ENCODE data around the gene MADD.

Gene MADD

DNA sequence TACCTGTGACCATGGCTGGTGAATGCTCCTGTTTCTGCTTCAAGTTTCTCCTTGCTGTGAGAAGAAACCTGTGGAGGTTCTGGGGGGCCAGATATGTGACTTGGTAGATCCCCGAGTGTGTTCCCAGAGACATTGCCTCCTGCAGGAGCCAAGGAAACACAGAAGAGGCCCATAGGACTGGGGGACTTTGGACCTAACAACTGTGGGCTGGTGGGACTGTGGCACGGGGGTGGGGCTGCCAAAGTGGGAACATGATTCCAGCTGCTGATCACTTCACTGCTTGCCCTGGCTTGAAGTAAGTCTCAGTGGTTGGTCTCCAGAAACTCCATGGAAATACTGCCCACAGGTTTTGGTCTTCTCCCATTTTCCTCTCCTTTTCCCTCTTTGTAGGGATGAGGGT, 16.3 kb upstream of the MADD start:
- no peak for DNase-seq

DNA sequence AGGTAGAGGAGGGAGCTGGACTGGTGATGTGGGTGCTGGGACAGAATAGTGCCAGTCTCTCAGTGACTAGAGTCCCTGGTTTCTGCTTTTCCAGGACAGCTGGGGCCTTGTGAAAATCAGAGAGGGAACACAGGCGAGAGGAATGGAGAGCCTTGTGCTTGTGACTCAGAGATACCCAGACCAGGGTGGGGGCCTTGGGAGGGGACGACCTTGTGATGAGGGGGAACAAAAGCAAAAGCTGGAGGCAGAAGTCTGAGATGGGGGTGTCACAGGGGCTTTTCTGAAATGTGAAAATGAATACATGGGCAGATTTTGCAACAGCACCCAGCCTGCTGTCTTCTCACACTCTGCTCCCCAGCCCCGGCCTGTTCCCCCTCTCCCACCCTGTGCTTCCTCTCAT, 15.5 kb upstream of the MADD start:
- no peak for DNase-seq

DNA sequence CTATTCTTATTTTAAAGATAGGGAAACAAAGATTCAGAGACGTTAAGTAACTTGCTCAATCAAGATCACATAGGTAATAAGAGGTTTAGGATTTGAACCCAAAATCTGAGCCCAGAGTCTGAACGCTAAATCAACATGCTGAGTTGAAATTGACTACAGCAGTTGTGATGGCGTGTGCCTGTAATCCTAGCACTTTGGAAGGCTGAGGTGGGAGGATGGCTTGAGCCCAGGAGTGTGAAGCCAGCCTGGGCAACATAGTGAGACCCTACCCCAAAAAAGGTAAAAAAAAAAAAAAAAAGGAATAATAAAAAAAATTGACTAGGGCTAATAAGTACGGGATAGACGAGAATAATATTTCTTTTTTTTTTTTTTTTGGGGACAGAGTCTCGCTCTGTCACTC, 13.6 kb upstream of the MADD start:
- no peak for DNase-seq

DNA sequence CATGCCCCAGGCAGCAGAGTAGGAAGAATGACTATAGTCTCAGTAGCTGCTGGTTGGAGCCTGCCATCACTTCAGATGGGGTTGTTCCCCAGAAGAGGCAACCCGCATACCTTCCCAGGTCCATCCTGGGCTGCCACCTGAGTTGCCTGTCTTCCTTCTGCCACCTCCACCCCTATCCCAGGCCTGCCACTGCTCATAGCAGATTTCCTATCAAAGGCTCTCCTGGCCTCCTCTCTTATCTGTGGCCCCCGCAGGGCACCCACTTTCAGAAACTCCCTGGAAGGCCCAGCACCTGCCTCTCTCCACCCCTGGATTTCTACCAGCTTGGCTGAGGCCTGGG, 12.8 kb upstream of the MADD start:
- DNase-seq: no peak

DNA sequence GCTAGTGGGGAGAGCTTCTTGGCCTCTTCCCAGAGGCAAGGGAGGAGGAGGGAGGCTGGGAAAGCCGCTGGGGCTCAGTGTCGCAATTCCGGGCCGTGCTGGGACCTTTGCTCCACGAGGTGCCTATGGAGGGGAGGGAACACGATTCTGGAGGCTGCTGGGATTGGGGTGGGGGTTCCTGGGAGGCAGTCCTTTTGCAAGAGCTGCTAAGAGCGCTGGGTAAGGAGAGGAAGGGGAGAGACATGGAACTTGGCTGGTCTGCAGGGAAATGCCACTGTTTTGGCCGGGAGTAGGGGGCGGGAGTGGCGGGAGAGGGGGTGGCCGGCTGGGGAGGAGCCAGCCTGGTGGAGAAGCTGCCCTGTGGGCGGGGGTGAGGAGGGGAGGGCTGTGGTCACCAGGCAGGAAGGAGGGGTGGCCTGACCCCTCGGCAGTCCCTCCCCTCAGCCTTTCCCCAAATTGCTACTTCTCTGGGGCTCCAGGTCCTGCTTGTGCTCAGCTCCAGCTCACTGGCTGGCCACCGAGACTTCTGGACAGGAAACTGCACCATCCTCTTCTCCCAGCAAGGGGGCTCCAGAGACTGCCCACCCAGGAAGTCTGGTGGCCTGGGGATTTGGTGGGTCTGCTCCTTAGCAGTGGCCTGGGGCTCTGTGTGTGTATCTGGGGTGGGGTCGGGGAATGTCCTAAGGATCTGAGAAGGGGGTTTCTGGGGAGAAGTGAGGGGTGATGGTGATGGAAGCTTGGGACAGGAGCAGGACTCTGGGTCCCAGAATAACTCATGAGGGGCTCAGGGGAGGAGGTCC, 12.2 kb upstream of the MADD start, which contains the start of gene NR1H3:
TSS of gene NR1H3 (plus strand) at position 480 of the 800 bp plus-strand sequence. CDS start 1,221 bp downstream, outside the sequence.
- no peak for DNase-seq

DNA sequence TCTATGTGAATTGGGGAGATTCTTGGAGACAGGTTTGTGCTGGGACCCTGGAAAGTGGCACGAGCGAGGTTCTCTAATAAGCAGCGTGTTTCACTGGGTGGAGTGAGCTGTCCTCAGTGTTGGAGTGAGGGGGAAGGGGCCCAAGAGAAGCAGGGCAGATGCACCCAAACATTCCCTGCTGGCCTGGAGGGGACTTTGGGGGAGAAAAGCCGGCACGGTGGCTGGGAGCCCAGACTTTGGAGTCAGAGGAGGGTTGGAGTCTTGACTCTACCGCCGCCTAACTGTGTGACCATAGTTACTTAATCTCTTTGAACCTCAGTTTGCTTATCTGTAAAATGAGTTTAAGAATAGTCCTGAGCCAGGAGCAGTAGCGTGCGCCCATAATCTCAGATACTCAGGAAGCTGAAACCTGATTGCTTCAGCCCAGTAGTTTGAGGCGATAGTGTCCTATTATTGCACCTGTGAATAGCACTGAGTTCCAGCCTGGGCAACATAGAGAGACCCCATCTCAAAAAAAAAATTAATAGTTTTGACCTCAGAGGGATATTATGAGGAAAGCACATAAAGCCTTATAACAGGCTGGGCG, 11.5 kb upstream of the MADD start:
- DNase-seq: no peak

DNA sequence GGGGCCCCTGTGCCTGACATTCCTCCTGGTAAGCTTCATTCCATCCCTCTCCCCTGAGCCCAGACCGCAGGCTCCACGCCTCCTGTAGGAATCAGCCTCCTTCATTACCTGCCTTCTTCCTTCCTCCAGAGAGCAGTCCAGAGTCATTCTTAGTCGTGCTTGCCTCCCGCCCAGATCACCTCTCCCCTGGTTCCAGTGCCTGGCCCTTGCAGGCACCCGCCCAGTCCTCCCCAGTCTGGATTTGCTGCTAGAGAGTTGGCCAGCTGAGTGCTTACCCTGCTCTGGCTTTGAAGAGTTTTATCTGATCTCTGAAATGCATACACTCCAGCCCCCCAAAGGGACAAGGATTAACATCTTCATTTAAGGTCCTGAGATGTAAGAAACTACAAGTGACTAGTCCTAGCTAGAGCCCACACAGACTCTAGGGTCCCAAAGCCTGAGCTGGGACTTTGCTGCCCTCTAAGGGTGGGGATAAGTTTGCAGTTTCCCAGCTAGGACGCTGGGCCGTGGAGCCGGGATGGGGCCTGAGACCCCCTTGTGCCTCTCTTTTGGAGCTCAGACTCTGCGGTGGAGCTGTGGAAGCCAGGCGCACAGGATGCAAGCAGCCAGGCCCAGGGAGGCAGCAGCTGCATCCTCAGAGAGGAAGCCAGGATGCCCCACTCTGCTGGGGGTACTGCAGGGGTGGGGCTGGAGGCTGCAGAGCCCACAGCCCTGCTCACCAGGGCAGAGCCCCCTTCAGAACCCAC, 10.5 kb upstream of the MADD start:
- DNase-seq: no peak

DNA sequence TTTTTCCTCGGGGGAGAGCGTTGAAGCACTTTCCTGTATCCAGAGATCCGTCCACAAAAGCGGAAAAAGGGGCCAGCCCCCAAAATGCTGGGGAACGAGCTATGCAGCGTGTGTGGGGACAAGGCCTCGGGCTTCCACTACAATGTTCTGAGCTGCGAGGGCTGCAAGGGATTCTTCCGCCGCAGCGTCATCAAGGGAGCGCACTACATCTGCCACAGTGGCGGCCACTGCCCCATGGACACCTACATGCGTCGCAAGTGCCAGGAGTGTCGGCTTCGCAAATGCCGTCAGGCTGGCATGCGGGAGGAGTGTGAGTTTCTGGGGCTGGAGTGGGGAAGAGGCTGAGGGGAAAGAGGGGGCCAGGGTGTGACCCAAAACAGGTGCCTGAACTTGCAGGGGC, 9.6 kb upstream of the MADD start:
- no peak for DNase-seq

DNA sequence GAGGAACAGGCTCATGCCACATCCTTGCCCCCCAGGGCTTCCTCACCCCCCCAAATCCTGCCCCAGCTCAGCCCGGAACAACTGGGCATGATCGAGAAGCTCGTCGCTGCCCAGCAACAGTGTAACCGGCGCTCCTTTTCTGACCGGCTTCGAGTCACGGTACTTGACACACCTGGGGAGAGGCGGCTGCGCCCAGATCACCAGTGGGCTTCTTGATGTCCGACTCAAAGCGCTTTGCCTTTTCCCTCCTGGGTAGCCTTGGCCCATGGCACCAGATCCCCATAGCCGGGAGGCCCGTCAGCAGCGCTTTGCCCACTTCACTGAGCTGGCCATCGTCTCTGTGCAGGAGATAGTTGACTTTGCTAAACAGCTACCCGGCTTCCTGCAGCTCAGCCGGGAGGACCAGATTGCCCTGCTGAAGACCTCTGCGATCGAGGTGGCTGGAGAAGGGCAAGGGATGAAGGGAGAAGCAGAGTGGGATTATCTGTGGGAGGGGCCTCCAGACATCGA, 8.6 kb upstream of the MADD start:
- DNase-seq: no peak

DNA sequence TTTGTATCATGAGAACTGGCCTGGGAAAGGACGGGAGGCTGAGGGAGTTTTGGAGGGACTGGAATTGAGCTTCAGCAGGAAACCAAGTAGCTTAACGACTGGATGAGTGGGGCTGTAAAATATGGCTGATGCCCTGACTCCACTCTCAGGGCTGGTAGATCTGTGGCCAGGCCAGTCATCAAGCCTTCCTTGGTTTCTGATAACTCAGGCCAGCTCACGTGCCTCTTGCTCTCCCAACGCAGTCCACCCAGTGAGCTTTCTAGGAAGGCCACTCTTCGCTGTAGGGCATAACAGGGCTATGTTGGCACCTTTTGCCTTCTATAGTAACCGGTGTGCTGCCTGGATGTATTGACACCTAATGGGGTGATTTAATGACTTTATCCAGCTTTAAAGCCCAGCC, 5.8 kb upstream of the MADD start:
- no peak for DNase-seq

DNA sequence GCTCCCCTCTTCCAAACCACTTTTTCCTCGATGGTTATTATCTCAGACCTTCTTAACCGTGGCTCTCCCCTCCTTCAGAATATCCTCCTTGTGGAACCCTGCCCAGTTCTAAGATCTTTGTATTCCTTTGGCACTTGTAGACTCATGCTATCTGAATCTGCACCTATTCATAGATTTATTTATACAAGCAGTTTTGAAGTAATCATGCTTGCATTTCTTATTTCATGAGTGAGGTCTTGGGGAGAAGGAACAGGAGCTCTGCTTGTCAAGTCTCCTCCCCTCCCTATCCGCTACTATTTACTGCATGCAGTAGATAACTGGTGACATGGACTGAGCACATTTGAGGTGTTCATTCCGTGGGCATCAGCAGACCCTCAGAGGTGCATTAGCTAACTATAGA, 5.4 kb upstream of the MADD start:
- no peak for DNase-seq

DNA sequence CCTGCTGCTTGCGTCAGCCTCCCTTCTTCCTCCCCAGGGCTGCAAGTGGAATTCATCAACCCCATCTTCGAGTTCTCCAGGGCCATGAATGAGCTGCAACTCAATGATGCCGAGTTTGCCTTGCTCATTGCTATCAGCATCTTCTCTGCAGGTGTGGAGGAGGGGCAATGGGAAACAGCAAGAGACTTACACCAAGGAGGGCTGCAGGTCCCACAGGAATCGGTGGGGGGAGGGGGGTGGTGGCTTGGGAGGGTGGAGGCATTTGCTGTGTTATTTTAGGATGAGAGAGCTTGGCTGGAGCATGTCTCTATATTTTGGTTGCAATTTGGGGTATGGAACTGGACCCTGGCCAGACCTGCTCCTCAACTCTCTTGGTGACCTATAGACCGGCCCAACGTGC, 2.1 kb upstream of the MADD start:
- no peak for DNase-seq

DNA sequence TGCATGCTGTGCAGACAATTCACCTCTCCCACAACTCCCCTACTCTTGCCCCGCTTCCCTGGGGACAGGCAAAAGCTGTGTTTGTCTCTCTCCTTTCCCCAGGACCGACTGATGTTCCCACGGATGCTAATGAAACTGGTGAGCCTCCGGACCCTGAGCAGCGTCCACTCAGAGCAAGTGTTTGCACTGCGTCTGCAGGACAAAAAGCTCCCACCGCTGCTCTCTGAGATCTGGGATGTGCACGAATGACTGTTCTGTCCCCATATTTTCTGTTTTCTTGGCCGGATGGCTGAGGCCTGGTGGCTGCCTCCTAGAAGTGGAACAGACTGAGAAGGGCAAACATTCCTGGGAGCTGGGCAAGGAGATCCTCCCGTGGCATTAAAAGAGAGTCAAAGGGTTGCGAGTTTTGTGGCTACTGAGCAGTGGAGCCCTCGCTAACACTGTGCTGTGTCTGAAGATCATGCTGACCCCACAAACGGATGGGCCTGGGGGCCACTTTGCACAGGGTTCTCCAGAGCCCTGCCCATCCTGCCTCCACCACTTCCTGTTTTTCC, 1.4 kb upstream of the MADD start:
- DNase-seq: no peak

DNA sequence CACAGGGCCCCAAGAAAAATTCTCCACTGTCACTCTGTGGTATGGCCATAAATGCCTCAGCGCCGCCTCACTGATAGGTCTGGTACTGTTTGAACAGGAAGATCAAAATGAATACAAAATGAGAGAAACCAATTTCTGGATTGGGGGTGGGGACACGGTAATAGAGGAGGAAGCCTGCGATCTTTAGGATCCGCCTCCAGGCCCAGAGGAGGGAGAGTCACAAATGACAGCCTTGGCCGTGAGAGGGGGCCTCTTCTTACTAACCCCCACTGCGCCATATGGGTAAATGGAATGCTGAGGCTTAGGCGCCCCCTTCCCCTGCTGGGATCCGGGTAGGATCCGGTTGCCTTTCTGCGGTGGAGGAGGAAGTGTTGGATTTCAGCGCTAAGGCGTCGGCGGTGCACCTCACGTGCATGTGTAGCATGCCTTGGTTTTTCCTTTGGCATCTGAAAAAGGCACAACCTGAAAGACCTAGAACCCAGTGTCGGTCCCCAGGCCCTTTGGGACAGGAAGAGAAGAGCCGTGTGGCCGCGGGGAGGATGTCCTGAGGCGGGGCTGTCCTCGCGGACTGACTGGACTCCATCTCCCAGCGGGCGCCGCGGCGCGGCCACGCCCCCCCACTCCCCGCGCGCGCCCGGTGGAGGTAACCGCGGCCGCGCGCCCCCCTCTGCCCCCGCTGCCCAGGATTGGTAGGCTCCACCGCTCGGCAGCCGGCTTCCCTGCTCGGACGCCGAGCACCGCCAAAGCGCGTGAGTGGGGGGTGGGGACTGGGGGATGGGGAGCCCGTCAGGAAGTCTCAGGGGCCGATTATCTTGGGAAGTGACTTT, 718 bp upstream of the MADD start:
- peak; percentile 68 to 89 (median 77) for DNase-seq

DNA sequence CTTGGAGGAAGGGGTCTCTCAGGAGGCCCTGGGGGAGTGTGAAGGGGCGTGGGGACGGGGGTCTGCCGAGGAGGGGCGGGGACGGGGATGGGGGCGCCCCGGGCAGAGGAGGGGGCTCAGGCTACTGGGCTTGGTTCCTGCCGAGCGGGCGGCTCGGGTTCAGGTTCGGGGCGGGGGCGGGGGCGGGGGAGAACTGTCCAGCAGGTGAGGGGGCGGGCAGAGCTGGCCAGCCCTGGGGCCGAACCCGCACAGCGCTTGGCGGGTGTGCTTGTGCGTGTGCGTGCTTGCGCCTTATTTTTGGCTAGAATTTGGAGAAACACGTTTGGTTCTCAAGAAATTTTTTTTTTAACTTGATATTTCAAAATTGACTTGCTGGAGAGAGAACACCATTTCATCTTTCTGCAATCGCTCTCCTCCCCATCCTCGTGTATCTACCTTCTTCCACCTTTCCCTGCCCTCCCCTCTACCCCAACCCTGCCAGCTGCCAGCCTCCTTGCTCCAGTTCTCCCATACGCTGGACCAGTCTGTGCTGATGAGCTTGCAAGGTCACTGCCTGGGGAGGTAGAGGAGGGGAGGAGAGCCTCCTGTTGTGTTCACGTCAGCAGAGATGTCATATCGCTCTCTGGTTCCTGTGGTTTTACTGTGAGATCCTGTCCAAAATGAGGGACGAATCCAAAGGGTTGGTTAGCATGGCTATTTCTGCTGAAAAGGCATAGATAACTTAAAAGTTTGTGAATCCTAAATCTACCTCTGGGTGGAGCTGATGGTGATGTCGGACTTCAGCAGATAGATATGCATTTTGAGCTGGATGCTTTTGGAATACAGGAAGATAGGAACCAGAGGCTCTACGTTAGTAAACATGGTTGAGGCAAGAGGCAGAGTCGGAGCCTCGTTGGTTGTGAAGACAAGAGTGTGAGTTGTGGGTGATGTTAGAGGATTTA, 668 bp downstream of the MADD start:
- DNase-seq: peak in 2 of 5 donors; percentile 32 to 67

DNA sequence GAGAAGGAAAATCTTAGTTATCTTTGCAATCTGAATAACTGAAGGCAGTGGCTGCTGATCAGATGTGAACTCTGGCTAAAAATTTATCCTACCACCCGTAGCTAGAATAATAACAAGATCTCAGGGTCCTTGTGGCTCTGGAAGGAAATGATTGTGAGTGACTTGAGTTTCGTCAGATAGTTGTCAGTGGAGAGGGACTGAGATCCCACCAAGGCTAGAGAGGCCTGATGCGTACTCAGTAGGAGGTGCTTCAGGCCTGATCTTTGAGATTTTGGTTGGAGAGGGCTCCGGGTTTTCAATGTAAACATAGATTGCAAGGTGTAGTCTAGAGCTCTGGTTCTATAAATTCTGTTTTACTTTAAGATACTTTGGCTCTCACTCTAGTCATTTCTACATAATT, 1.4 kb downstream of the MADD start:
- no peak for DNase-seq

DNA sequence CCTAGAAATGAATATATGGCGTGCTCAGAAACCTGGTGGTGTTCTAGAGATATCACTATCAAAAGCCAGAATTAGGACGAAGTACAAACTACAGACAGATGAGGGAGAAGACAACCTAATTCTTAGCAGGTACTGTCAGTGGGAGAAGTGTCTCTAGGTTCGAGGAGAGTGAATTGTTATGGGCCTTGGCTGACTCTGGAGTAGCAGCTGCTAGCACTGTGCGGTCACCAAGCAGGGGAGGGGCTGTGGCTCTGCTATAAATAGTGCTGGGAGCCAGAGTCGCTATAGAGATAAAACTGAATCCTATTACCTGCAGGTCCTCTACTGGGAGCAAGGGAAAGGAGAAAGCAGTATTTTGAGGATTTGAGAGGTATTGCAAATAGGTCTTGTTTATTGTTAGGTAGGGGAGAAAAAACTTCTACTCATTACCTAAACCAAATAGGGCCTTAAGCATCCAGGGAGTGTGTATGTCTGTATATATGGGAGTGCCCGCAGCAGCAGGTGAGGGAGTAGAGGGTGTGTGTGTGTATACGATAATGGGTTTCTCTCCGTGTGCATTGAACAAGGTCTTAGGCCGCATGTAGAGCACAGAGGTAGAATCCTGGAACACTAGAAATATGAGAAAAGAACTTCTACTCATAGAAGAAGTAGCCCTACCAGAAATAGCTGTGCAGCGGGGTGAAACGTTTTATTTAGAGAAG, 2.2 kb downstream of the MADD start:
- no peak for DNase-seq

DNA sequence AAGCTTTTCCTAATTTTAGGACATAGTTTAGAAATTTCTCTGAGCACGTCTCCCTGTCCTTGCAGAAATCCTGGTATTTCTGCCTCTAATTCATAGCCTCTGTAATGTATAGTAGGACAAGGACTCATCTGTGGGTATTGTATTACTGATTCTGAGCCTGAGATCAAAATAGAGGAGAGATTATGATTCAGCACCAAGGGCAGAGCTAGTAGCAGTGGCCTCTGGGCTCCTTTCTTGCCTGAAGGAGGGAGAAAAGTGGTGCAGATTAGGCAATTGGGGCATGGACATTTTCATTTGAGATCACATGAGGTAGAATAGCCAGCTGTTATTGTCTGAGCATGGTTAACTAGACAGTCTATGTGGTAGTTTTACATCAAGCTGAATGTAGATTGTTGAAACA, 2.8 kb downstream of the MADD start:
- DNase-seq: no peak

DNA sequence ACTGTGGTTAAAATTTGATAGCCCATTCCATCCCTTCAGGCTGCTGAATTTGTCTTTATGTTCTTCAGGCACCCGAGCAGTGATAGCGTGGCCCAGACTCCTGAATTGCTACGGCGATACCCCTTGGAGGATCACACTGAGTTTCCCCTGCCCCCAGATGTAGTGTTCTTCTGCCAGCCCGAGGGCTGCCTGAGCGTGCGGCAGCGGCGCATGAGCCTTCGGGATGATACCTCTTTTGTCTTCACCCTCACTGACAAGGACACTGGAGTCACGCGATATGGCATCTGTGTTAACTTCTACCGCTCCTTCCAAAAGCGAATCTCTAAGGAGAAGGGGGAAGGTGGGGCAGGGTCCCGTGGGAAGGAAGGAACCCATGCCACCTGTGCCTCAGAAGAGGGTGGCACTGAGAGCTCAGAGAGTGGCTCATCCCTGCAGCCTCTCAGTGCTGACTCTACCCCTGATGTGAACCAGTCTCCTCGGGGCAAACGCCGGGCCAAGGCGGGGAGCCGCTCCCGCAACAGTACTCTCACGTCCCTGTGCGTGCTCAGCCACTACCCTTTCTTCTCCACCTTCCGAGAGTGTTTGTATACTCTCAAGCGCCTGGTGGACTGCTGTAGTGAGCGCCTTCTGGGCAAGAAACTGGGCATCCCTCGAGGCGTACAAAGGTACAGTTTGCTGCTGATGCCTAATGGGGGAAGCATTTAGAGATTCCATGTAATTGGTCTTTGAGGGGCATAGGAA, 4.7 kb downstream of the MADD start:
- no peak for DNase-seq

DNA sequence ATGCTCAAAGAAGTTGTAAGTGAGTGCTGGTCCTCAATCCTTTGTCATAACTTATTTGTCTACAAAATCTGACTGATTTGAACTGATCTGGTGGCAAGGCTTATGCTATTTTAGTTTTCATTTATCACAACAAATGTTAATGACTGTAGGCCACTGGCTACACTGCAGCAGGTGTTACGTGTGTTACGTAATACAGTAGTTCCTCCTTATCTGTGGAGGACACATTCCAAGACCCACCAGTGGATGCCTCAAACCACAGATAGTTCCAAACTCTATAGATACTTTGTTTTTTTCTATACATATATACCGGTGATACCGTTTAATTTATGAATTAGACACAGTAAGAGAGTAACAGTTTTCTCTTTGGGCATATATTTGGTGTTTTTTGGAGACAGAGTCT, 7.0 kb downstream of the MADD start:
- DNase-seq: no peak
